ENCODE data around the gene PARD3. TPM values are rescaled to one million over a fixed set of nuclear protein-coding genes. Genes with fewer than 3 reads are reported as not detected.

Gene PARD3
- polyA plus RNA-seq, 1 donor from 2014 or later: 12.4 TPM

- H3K9me3 ChIP-seq (ENCODE audit: low read length): no peaks in the 10 kb centered on the region
- H3K36me3 ChIP-seq (ENCODE audit: insufficient read depth, low read length): no peaks in the 10 kb centered on the region
- no peaks in the 10 kb centered on the region for H4K20me1 ChIP-seq (ENCODE audit: insufficient read depth)
- H3K9ac ChIP-seq (ENCODE audit: low read length): no peak overlapping the region
- H2AFZ ChIP-seq (ENCODE audit: low read depth, low read length): no peak overlapping the region
- H3K27me3 ChIP-seq (ENCODE audit: insufficient read depth, low read depth, low read length): no peaks in the 10 kb centered on the region
- H3F3A ChIP-seq (ENCODE audit: insufficient read depth, low read length, poor library complexity, severe bottlenecking): no peaks in the 10 kb centered on the region
- no peaks in the 10 kb centered on the region for H3K79me2 ChIP-seq (replicated peaks; ENCODE audit: insufficient read depth, low read length)
- no peaks in the 10 kb centered on the region for H3K9me2 ChIP-seq (ENCODE audit: insufficient read depth, low read length)
- no peak overlapping the region for H3K4me3 ChIP-seq (ENCODE audit: low read length)
- no peak overlapping the region for H3K4me2 ChIP-seq (ENCODE audit: low read length)
- no peak overlapping the region for H3K27ac ChIP-seq (ENCODE audit: low read length)
- TF ChIP-seq SMC3 (conservative IDR thresholded peaks at IDR 0.05; ENCODE audit: poor library complexity) (no peak), EZH2 (IDR thresholded peaks at IDR 0.05; ENCODE audit: borderline replicate concordance, insufficient read depth, low read length, poor library complexity, severe bottlenecking) (no peak), RAD21 (conservative IDR thresholded peaks at IDR 0.05) (no peak), POLR2AphosphoS5 (IDR thresholded peaks at IDR 0.05) (no peak), EP300 (conservative IDR thresholded peaks at IDR 0.05; ENCODE audit: poor library complexity, severe bottlenecking) (no peak), CTCF (IDR thresholded peaks at IDR 0.05; ENCODE audit: poor library complexity, severe bottlenecking) (no peak), MXI1 (conservative IDR thresholded peaks at IDR 0.05; ENCODE audit: poor library complexity, severe bottlenecking) (no peak), REST (IDR thresholded peaks at IDR 0.05; ENCODE audit: borderline replicate concordance) (no peak), TAF1 (IDR thresholded peaks at IDR 0.05; ENCODE audit: low read depth) (no peak)
Measured at GRCh38 chr10:34252111-34252510, 563.0 kb downstream of the PARD3 start.

- no peak overlapping the region for H3K4me3 ChIP-seq (ENCODE audit: low read length)
- H3F3A ChIP-seq (ENCODE audit: insufficient read depth, low read length, poor library complexity, severe bottlenecking): no peaks in the 10 kb centered on the region
- no peaks in the 10 kb centered on the region for H4K20me1 ChIP-seq (ENCODE audit: insufficient read depth)
- H3K27me3 ChIP-seq (ENCODE audit: insufficient read depth, low read depth, low read length): no peaks in the 10 kb centered on the region
- H3K9me3 ChIP-seq (ENCODE audit: low read length): no peaks in the 10 kb centered on the region
- H3K4me2 ChIP-seq (ENCODE audit: low read length): no peak overlapping the region
- H3K36me3 ChIP-seq (ENCODE audit: insufficient read depth, low read length): no peaks in the 10 kb centered on the region
- no peaks in the 10 kb centered on the region for H3K9me2 ChIP-seq (ENCODE audit: insufficient read depth, low read length)
- H3K27ac ChIP-seq (ENCODE audit: low read length): no peak overlapping the region
- no peak for TF ChIP-seq POLR2AphosphoS5 (IDR thresholded peaks at IDR 0.05)
- TF ChIP-seq SMC3 (conservative IDR thresholded peaks at IDR 0.05; ENCODE audit: poor library complexity): no peak
- no peak for TF ChIP-seq EP300 (conservative IDR thresholded peaks at IDR 0.05; ENCODE audit: poor library complexity, severe bottlenecking)
- no peak for TF ChIP-seq MXI1 (conservative IDR thresholded peaks at IDR 0.05; ENCODE audit: poor library complexity, severe bottlenecking)
- TF ChIP-seq EZH2 (IDR thresholded peaks at IDR 0.05; ENCODE audit: borderline replicate concordance, insufficient read depth, low read length, poor library complexity, severe bottlenecking): no peak
- no peak for TF ChIP-seq TAF1 (IDR thresholded peaks at IDR 0.05; ENCODE audit: low read depth)
- TF ChIP-seq CTCF (IDR thresholded peaks at IDR 0.05; ENCODE audit: poor library complexity, severe bottlenecking): no peak
- no peak for TF ChIP-seq RAD21 (conservative IDR thresholded peaks at IDR 0.05)
- TF ChIP-seq REST (IDR thresholded peaks at IDR 0.05; ENCODE audit: borderline replicate concordance): no peak
- H3K79me2 ChIP-seq (replicated peaks; ENCODE audit: insufficient read depth, low read length): no peaks in the 10 kb centered on the region
- H2AFZ ChIP-seq (ENCODE audit: low read depth, low read length): no peak overlapping the region
- no peak overlapping the region for H3K9ac ChIP-seq (ENCODE audit: low read length)
Measured at GRCh38 chr10:34251177-34251576, 563.9 kb downstream of the PARD3 start.
